GM12878 (cell line): ENCODE data around the gene NRBP1. TPM values are rescaled to one million over a fixed set of nuclear protein-coding genes. Genes with fewer than 3 reads are reported as not detected.
A peak's percentile ranks its signal among the peaks of the same experiment; 100 is the strongest.

Experiments
- ATAC-seq: fragments of 200-7000 bp; cut with Tn5 transposase; 3 replicates; pipeline ENCODE4 v1.9.1; 2020; ENCODE audit warnings: mild to moderate bottlenecking, moderate library complexity
- BruUV-seq: library from RNA; stranded (reverse); fragments of 400-500 nt; replicated peaks from 2 replicates; lab custom pipeline; 2021; lab: Mats Ljungman, UMichigan
- CTCF ChIA-PET: fragments of 300-600 bp; sonication (Branson Sonifier 250); formaldehyde crosslinking; extraction: SDS; loops from one replicate; lab custom pipeline; 2021; ENCODE audit warnings: inconsistent platforms; lab: Yijun Ruan, JAX
- POLR2A ChIA-PET: fragments of 350-600 bp; formaldehyde crosslinking; extraction: SDS; loops from one replicate; lab custom pipeline; 2021; ENCODE audit warnings: inconsistent platforms; lab: Charles Lee
- RAD21 ChIA-PET: fragments of 300-600 bp; sonication (Branson Sonifier 250); formaldehyde crosslinking; loops from one replicate; lab custom pipeline; 2023; ENCODE audit warnings: antibody characterized with exemption; ENCODE audit not compliant: unreplicated experiment; lab: Charles Lee
- SMC1A ChIA-PET: fragments of 300-600 bp; sonication (Branson Sonifier 250); formaldehyde crosslinking; loops from one replicate; lab custom pipeline; 2023; ENCODE audit not compliant: unreplicated experiment, uncharacterized antibody; lab: Charles Lee
- DNase-seq: peaks from one replicate; pipeline ENCODE4 v3.0.0-alpha.2; 2011; ENCODE audit warnings: low read depth, low spot score
- FAIRE-seq: peaks from 3 replicates; lab custom pipeline; 2011; peaks lifted over from hg19 to GRCh38; lab: Jason Lieb, UNC
- H2AFZ ChIP-seq: 2 replicates; pipeline ENCODE4 v1.6.0; 2011; ENCODE audit warnings: low read depth, low read length, control low read depth; ENCODE audit not compliant: control insufficient read depth
- H3K27ac ChIP-seq: 2 replicates; pipeline ENCODE4 v1.5.1; 2011; ENCODE audit warnings: control low read depth; ENCODE audit not compliant: control insufficient read depth, insufficient read depth
- H3K27me3 ChIP-seq, 2 experiments: replicated peaks in 1 of 2; 2 replicates each; pipeline versions ENCODE4 v1.6.0 to v1.6.1; 2011; ENCODE audit warnings: low read length in 1 of 2; ENCODE audit not compliant: control insufficient read depth in 2 of 2, insufficient read depth in 2 of 2
- H3K36me3 ChIP-seq, 2 experiments: 2 replicates each; pipeline ENCODE4 v1.5.1; 2011; ENCODE audit warnings: low read length in 1 of 2; ENCODE audit not compliant: control insufficient read depth in 2 of 2, insufficient read depth in 2 of 2
- H3K4me1 ChIP-seq: 2 replicates; pipeline ENCODE4 v1.6.1; 2011; ENCODE audit warnings: mild to moderate bottlenecking, low read length, moderate library complexity, mixed read lengths; ENCODE audit not compliant: control insufficient read depth, insufficient read depth
- H3K4me2 ChIP-seq: 2 replicates; pipeline ENCODE4 v1.6.0; 2011; ENCODE audit warnings: control low read depth; ENCODE audit not compliant: control insufficient read depth, insufficient read depth
- H3K4me3 ChIP-seq: fragments of 200-600 bp; sonication (generic); 2 replicates; pipeline ENCODE4 v1.5.1; 2016
- H3K79me2 ChIP-seq: 2 replicates; pipeline ENCODE4 v1.6.0; 2011; ENCODE audit warnings: low read length; ENCODE audit not compliant: control insufficient read depth, insufficient read depth
- H3K9ac ChIP-seq: 2 replicates; pipeline ENCODE4 v1.8.0; 2011; ENCODE audit warnings: low read length, control low read depth, mixed read lengths; ENCODE audit not compliant: control insufficient read depth, insufficient read depth
- H3K9me3 ChIP-seq: replicated peaks from 3 replicates; pipeline ENCODE4 v1.5.1; 2011; ENCODE audit warnings: mild to moderate bottlenecking, low read length; ENCODE audit not compliant: control insufficient read depth, insufficient read depth
- H4K20me1 ChIP-seq: 2 replicates; pipeline ENCODE4 v1.6.0; 2011; ENCODE audit not compliant: control insufficient read depth, insufficient read depth
- EGR1 ChIP-seq, 2 experiments: IDR thresholded peaks; 1 replicate in 1 of 2; 2 replicates in 1 of 2; pipeline ENCODE4 v1.6.1; 2011 to 2012; ENCODE audit warnings: low read depth in 2 of 2, low read length in 2 of 2, borderline replicate concordance in 1 of 2, mild to moderate bottlenecking in 1 of 2, moderate library complexity in 1 of 2
- FOXK2 ChIP-seq: fragments of 450-650 bp; IDR thresholded peaks from 2 replicates; pipeline ENCODE4 v1.6.1; 2017; ENCODE audit warnings: mild to moderate bottlenecking, moderate library complexity
- IKZF2 ChIP-seq, 2 experiments: fragments of 450-650 bp; IDR thresholded peaks; 2 replicates each; pipeline ENCODE4 v1.6.1; 2017; ENCODE audit warnings: mild to moderate bottlenecking in 2 of 2, moderate library complexity in 2 of 2
- MEF2B ChIP-seq: fragments of 450-650 bp; IDR thresholded peaks from 2 replicates; pipeline ENCODE4 v1.6.1; 2018; ENCODE audit warnings: mild to moderate bottlenecking, moderate library complexity; ENCODE audit not compliant: partially characterized antibody, poor library complexity, severe bottlenecking
- MTA2 ChIP-seq: fragments of 450-650 bp; IDR thresholded peaks from 2 replicates; pipeline ENCODE4 v1.6.1; 2016; ENCODE audit warnings: low read depth, mild to moderate bottlenecking, moderate library complexity
- MTA3 ChIP-seq: IDR thresholded peaks from 2 replicates; pipeline ENCODE4 v1.6.1; 2012; ENCODE audit warnings: low read length, inconsistent platforms, borderline replicate concordance
- MXI1 ChIP-seq: fragments of 150-350 bp; IDR thresholded peaks from 2 replicates; pipeline ENCODE4 v1.6.1; 2011; ENCODE audit warnings: low read depth, mild to moderate bottlenecking, inconsistent platforms, low read length, improper control_type of control experiment
- NR2C2 ChIP-seq: IDR thresholded peaks from 2 replicates; pipeline ENCODE4 v1.6.1; 2011; ENCODE audit warnings: borderline replicate concordance, low read depth; ENCODE audit not compliant: control insufficient read depth, insufficient read length
- NR2F1 ChIP-seq: fragments of 450-650 bp; conservative IDR thresholded peaks from 2 replicates; pipeline ENCODE4 v1.6.1; 2017; ENCODE audit warnings: mild to moderate bottlenecking
- POLR2AphosphoS2 ChIP-seq: IDR thresholded peaks from 2 replicates; pipeline ENCODE4 v1.6.1; 2011; ENCODE audit warnings: low read depth, mild to moderate bottlenecking, low read length, improper control_type of control experiment, moderate library complexity
- TARDBP ChIP-seq: IDR thresholded peaks from 2 replicates; pipeline ENCODE4 v1.6.1; 2016; ENCODE audit warnings: borderline replicate concordance
- WGBS: methylation state at CpG from one replicate; pipeline ENCODE4 v1.1.6; 2016; ENCODE audit warnings: low lambda C conversion rate; ENCODE audit not compliant: insufficient replicate concordance, insufficient coverage; ENCODE audit errors: missing lambda C conversion rate; 5-methylcytosine and 5-hydroxymethylcytosine counted together
- in situ Hi-C: fragments of 300-500 bp; cut with MboI; formaldehyde crosslinking; loops from 9 replicates; pipeline ENCODE4 v1.14.3; 2018; ENCODE audit warnings: mixed read lengths
- intact Hi-C: fragments of 100-400 bp; cut with micrococcal nuclease; formaldehyde crosslinking; loops from one replicate; pipeline ENCODE4 v1.14.2; 2022; ENCODE audit not compliant: unreplicated experiment
- polyA plus RNA-seq, 11 experiments: library from polyadenylated mRNA; depleted of rRNA in 4 of 11; unstranded in 6 of 11; stranded (reverse) in 5 of 11; fragments of >200 nt; fragmentation: Nextera tagmentation in 4 of 11; fragmentation: Illumina TruSeq in 1 of 11; extraction: Ambion mirVana in 4 of 11; extraction: Trizol in 1 of 11; gene quantifications; 1 replicate in 1 of 11; 2 replicates in 10 of 11; pipeline versions ENCODE4 v1.2.1 to v1.2.3, GENCODE V29; 2011 to 2016; ENCODE audit warnings: inconsistent platforms in 2 of 11, missing spikeins in 2 of 11, low read depth in 1 of 11
- total RNA-seq, 4 experiments: library from RNA; depleted of rRNA in 3 of 4; stranded (reverse); fragments of >200 nt in 3 of 4; fragmentation: Illumina TruSeq in 1 of 4; extraction: Trizol in 1 of 4; gene quantifications; 2 replicates each; pipeline versions ENCODE4 v1.2.1 to v1.2.3, GENCODE V29; 2013 to 2021
- TF ChIP-seq, protein P1 (sequence below): fragments of 450-650 bp; IDR thresholded peaks from 2 replicates; pipeline ENCODE4 v1.6.1; 2017; ENCODE audit warnings: mild to moderate bottlenecking
- TF ChIP-seq, protein P2 (sequence below): IDR thresholded peaks from 2 replicates; pipeline ENCODE4 v1.6.1; 2012; ENCODE audit warnings: low read depth, low read length, improper control_type of control experiment
- TF ChIP-seq, protein P3 (sequence below): IDR thresholded peaks from 2 replicates; pipeline ENCODE4 v1.6.1; 2011; ENCODE audit warnings: borderline replicate concordance, low read depth, mild to moderate bottlenecking, moderate library complexity, low read length; ENCODE audit not compliant: insufficient read depth, poor library complexity, severe bottlenecking
- TF ChIP-seq, protein P4 (sequence below): IDR thresholded peaks from 2 replicates; pipeline ENCODE4 v1.6.1; 2012; ENCODE audit warnings: low read depth, low read length, improper control_type of control experiment

Gene NRBP1
- total and polyA plus RNA-seq, 10 of the 15 experiments (the other 5 are each of a cell fraction or from before 2014, with no cell fraction given), result 5.7 to 136 (median 66.1) TPM

DNA sequence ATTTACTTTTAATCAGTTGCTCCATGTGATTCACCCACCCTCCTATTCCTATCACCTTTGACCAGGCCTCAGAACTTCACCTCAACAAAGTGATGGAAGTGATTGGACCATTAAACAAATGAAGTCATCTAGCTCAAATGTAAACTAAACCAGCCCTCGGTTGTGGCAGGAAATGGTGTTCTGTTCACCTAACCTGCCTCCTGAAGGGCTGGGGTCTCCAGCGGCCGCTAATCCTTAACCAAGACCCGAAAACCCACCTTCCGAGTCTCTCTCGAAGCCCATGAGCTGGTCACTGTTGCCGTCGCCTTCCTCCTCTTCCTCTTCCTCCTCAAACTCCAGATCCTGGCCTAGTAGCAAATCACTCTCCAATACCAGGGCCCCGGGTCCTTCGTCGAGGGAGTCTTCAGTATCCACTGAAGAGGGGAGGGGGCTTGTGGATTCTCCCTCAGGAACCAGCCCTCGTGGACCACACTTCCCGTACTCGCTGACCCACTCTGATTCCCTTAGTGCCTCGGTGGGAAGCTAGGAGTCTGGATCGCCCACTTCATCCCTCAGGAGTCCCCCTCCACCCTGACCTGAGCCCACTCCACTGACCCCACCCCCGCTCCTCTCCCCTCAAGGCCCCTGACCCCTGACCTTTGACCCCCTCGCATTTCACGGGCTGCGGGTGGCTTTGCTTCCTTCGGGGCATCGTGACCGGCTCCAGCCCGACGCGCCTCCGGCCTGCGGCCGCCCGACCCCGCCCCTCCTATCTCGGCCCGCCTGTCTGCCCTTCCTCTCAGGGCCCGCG, 48.4 kb upstream of the NRBP1 start:
- peak overlapping the region; percentile 67 for H2AFZ ChIP-seq

More for the DNA sequence above, 48.4 kb upstream of the NRBP1 start:
- POLR2A ChIA-PET, result interaction anchor here (0.6 to 2.8 kb wide), 10 partner anchors 8 to 1134 kb away, joined by 3 to 23 read pairs (median 6); partner anchors contain the start of genes EIF2B4, GTF3C2, NRBP1 and PPM1G
- H4K20me1 ChIP-seq, result no peaks in the 10 kb centered on the region; the same call in 1 of the 2 replicates
- ATAC-seq (peak; percentile 10), FAIRE-seq (peak; percentile 56), DNase-seq (no peak)
- no peaks in the 10 kb centered on the region for H3K27me3 ChIP-seq
- RAD21 ChIA-PET, result interaction anchor here (0.5 to 1.4 kb wide), 7 partner anchors 8 to 996 kb away, joined by 3 to 5 read pairs (median 4); partner anchors contain the start of genes NRBP1 and SNX17
- H3K79me2 ChIP-seq, result peaks cover 15% of the 10 kb centered on the region
- H3K4me1 ChIP-seq, result peaks cover 9% of the 10 kb centered on the region; the same call in 1 of the 2 replicates
- TSS peak; percentile 37 for BruUV-seq
- peak overlapping the region; percentile 96 for H3K9ac ChIP-seq
- H3K27ac ChIP-seq, result peak overlapping the region; percentile 96
- SMC1A ChIA-PET, result interaction anchor here (1.0 to 3.1 kb wide), 7 partner anchors 8 to 329 kb away, joined by 3 to 9 read pairs (median 3); partner anchors contain the start of genes AGBL5, EIF2B4 and MPV17
- H3K4me2 ChIP-seq, result peak overlapping the region; percentile 97
- peaks cover 38 to 53% of the 10 kb centered on the region in 2 experiments for H3K36me3 ChIP-seq
- CTCF ChIA-PET, result interaction anchor here (0.6 to 2.8 kb wide), 9 partner anchors 9 to 303 kb away, joined by 3 to 14 read pairs (median 4); partner anchors contain the start of gene NRBP1
- peak overlapping the region; percentile 69 for H3K4me3 ChIP-seq
- in situ Hi-C loops (no loop called here), intact Hi-C loops (loop anchor here (1.0 kb wide), 1 partner anchor 10 kb away; the partner anchor contains the start of genes EIF2B4 and SNX17)
- 2% methylated on average over 26 of the region's 35 CpGs for WGBS
- 0 out of 3 replicates have a peak, but pooled peaks of 1 of the 2 experiments have one; percentile 11 for TF ChIP-seq EGR1 (IDR thresholded peaks at IDR 0.05; ENCODE audit: borderline replicate concordance in 1 of 2, low read depth in 2 of 2, low read length in 2 of 2)
- TF ChIP-seq, protein P1, sequence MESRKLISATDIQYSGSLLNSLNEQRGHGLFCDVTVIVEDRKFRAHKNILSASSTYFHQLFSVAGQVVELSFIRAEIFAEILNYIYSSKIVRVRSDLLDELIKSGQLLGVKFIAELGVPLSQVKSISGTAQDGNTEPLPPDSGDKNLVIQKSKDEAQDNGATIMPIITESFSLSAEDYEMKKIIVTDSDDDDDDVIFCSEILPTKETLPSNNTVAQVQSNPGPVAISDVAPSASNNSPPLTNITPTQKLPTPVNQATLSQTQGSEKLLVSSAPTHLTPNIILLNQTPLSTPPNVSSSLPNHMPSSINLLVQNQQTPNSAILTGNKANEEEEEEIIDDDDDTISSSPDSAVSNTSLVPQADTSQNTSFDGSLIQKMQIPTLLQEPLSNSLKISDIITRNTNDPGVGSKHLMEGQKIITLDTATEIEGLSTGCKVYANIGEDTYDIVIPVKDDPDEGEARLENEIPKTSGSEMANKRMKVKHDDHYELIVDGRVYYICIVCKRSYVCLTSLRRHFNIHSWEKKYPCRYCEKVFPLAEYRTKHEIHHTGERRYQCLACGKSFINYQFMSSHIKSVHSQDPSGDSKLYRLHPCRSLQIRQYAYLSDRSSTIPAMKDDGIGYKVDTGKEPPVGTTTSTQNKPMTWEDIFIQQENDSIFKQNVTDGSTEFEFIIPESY, result no peak
- no peak for TF ChIP-seq IKZF2 (IDR thresholded peaks at IDR 0.05)
- peak; percentile 96 for TF ChIP-seq NR2F1
- TF ChIP-seq POLR2AphosphoS2, result no peak
- TF ChIP-seq NR2C2, result peak; percentile 78
- TF ChIP-seq, protein P2, sequence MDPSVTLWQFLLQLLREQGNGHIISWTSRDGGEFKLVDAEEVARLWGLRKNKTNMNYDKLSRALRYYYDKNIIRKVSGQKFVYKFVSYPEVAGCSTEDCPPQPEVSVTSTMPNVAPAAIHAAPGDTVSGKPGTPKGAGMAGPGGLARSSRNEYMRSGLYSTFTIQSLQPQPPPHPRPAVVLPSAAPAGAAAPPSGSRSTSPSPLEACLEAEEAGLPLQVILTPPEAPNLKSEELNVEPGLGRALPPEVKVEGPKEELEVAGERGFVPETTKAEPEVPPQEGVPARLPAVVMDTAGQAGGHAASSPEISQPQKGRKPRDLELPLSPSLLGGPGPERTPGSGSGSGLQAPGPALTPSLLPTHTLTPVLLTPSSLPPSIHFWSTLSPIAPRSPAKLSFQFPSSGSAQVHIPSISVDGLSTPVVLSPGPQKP, result no peak
- peak; percentile 57; the same call in 1 of the 2 replicates for TF ChIP-seq MTA2
- TF ChIP-seq FOXK2, result no peak
- peak; percentile 25; the same call in 1 of the 2 replicates for TF ChIP-seq TARDBP
- TF ChIP-seq MEF2B, result peak; percentile 5
- peak; percentile 48; the same call in 1 of the 2 replicates for TF ChIP-seq MXI1
- TF ChIP-seq, protein P3, sequence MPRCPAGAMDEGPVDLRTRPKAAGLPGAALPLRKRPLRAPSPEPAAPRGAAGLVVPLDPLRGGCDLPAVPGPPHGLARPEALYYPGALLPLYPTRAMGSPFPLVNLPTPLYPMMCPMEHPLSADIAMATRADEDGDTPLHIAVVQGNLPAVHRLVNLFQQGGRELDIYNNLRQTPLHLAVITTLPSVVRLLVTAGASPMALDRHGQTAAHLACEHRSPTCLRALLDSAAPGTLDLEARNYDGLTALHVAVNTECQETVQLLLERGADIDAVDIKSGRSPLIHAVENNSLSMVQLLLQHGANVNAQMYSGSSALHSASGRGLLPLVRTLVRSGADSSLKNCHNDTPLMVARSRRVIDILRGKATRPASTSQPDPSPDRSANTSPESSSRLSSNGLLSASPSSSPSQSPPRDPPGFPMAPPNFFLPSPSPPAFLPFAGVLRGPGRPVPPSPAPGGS, result peak; percentile 7
- peak; percentile 88; the same call in 1 of the 2 replicates for TF ChIP-seq MTA3
- TF ChIP-seq, protein P4, sequence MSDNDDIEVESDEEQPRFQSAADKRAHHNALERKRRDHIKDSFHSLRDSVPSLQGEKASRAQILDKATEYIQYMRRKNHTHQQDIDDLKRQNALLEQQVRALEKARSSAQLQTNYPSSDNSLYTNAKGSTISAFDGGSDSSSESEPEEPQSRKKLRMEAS, result no peak
- no peaks in the 10 kb centered on the region for H3K9me3 ChIP-seq
